ENCODE data around the gene PTOV1.

DNA sequence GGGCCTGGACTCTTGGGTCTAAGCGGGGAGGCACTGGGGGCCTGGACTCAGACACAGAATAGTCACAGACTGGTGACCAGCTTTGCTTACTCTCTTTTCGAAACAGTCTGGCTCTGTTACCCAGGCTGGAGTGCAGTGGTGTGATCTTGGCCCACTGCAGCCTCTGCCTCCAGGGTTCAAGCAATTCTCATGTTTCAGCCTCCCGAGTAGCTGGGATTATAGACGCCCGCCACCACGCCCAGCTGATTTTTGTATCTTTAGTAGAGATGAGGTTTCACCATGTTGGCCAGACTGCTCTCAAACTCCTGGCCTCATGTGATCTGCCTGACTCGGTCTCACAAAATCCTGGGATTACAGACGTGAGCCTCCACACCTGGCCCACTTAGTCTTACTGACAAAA, 21.8 kb upstream of the PTOV1 start:
- TF ChIP-seq EP300 (IDR thresholded peaks at IDR 0.05) (no peak), POLR2A (IDR thresholded peaks at IDR 0.05) (no peak)
- TF ChIP-seq, protein P1, sequence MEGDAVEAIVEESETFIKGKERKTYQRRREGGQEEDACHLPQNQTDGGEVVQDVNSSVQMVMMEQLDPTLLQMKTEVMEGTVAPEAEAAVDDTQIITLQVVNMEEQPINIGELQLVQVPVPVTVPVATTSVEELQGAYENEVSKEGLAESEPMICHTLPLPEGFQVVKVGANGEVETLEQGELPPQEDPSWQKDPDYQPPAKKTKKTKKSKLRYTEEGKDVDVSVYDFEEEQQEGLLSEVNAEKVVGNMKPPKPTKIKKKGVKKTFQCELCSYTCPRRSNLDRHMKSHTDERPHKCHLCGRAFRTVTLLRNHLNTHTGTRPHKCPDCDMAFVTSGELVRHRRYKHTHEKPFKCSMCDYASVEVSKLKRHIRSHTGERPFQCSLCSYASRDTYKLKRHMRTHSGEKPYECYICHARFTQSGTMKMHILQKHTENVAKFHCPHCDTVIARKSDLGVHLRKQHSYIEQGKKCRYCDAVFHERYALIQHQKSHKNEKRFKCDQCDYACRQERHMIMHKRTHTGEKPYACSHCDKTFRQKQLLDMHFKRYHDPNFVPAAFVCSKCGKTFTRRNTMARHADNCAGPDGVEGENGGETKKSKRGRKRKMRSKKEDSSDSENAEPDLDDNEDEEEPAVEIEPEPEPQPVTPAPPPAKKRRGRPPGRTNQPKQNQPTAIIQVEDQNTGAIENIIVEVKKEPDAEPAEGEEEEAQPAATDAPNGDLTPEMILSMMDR (IDR thresholded peaks at IDR 0.05): no peak

Measured in gastroesophageal sphincter (tissue), 3 donors.